Neural cell (in vitro differentiated cells): ENCODE results near the gene FBXL17. TPM values are rescaled to one million over a fixed set of nuclear protein-coding genes. Genes with fewer than 3 reads are reported as not detected.

ENCODE experiments used
- H2AFZ ChIP-seq: fragments of 200-600, 300-800 bp; sonication (generic), shearing (Covaris generic); 2 replicates; pipeline ENCODE4 v1.6.0; 2014; ENCODE audit warnings: low read depth, mild to moderate bottlenecking, antibody characterized with exemption, low read length, moderate library complexity
- H3F3A ChIP-seq: fragments of 200-600 bp; shearing (Covaris generic); 2 replicates; pipeline ENCODE4 v1.6.1; 2016; ENCODE audit warnings: mild to moderate bottlenecking, moderate library complexity, mixed read lengths, antibody characterized with exemption, low read length; ENCODE audit not compliant: insufficient read depth, poor library complexity, severe bottlenecking
- H3K27ac ChIP-seq: fragments of 200-600, 300-800 bp; sonication (generic), shearing (Covaris generic); 2 replicates; pipeline ENCODE4 v1.5.1; 2014; ENCODE audit warnings: mild to moderate bottlenecking, low read length, moderate library complexity
- H3K27me3 ChIP-seq: fragments of 300-800, 200-600 bp; sonication (generic), shearing (Covaris generic); 2 replicates; pipeline ENCODE4 v1.6.0; 2014; ENCODE audit warnings: mild to moderate bottlenecking, low read depth, low read length, moderate library complexity; ENCODE audit not compliant: insufficient read depth
- H3K36me3 ChIP-seq: fragments of 300-800, 200-600 bp; sonication (generic), shearing (Covaris generic); 2 replicates; pipeline ENCODE4 v1.5.1; 2014; ENCODE audit warnings: mild to moderate bottlenecking, antibody characterized with exemption, low read length, moderate library complexity; ENCODE audit not compliant: insufficient read depth
- H3K4me2 ChIP-seq: fragments of 300-800, 200-600 bp; sonication (generic), shearing (Covaris generic); 2 replicates; pipeline ENCODE4 v1.6.0; 2014; ENCODE audit warnings: mild to moderate bottlenecking, low read length
- H3K4me3 ChIP-seq: fragments of 300-800, 200-600 bp; sonication (generic), shearing (Covaris generic); 2 replicates; pipeline ENCODE4 v1.5.1; 2014; ENCODE audit warnings: mild to moderate bottlenecking, low read length, moderate library complexity
- H3K79me2 ChIP-seq: fragments of 200-600 bp; shearing (Covaris generic); replicated peaks from 2 replicates; pipeline ENCODE4 v1.6.0; 2014; ENCODE audit warnings: mild to moderate bottlenecking, low read length, moderate library complexity; ENCODE audit not compliant: insufficient read depth
- H3K9ac ChIP-seq: fragments of 300-800, 200-600 bp; sonication (generic), shearing (Covaris generic); 2 replicates; pipeline ENCODE4 v1.6.1; 2016; ENCODE audit warnings: mild to moderate bottlenecking, low read length, mixed read lengths
- H3K9me2 ChIP-seq: fragments of 200-600 bp; shearing (Covaris generic); 2 replicates; pipeline ENCODE4 v1.6.1; 2016; ENCODE audit warnings: mild to moderate bottlenecking, low read length, mixed read lengths; ENCODE audit not compliant: insufficient read depth
- H3K9me3 ChIP-seq: fragments of 200-600, 300-800 bp; sonication (generic), shearing (Covaris generic); 2 replicates; pipeline ENCODE4 v1.6.1; 2016; ENCODE audit warnings: mild to moderate bottlenecking, mixed run types, low read length, moderate library complexity, mixed read lengths
- H4K20me1 ChIP-seq: fragments of 200-600 bp; shearing (Covaris generic); 2 replicates; pipeline ENCODE4 v1.6.1; 2016; ENCODE audit warnings: mild to moderate bottlenecking, mixed run types; ENCODE audit not compliant: insufficient read depth
- EP300 ChIP-seq: fragments of 450-650 bp; conservative IDR thresholded peaks from 2 replicates; pipeline ENCODE4 v1.6.1; 2014; ENCODE audit warnings: antibody characterized with exemption, mild to moderate bottlenecking, moderate library complexity; ENCODE audit not compliant: poor library complexity, severe bottlenecking
- EZH2 ChIP-seq: fragments of 200-600, 300-800 bp; shearing (Covaris generic), sonication (generic); IDR thresholded peaks from 2 replicates; pipeline ENCODE4 v1.6.1; 2014; ENCODE audit warnings: antibody characterized with exemption, low read length, borderline replicate concordance, mild to moderate bottlenecking; ENCODE audit not compliant: insufficient read depth, poor library complexity, severe bottlenecking
- MXI1 ChIP-seq: fragments of 450-650 bp; conservative IDR thresholded peaks from 2 replicates; pipeline ENCODE4 v1.6.1; 2014; ENCODE audit warnings: antibody characterized with exemption, mild to moderate bottlenecking; ENCODE audit not compliant: poor library complexity, severe bottlenecking
- POLR2AphosphoS5 ChIP-seq: IDR thresholded peaks from 2 replicates; pipeline ENCODE4 v1.6.1; 2012
- RAD21 ChIP-seq: fragments of 450-650 bp; conservative IDR thresholded peaks from 2 replicates; pipeline ENCODE4 v1.6.1; 2014; ENCODE audit warnings: antibody characterized with exemption, mild to moderate bottlenecking, moderate library complexity
- REST ChIP-seq: IDR thresholded peaks from 2 replicates; pipeline ENCODE4 v1.6.1; 2012; ENCODE audit warnings: borderline replicate concordance
- SMC3 ChIP-seq: fragments of 450-650 bp; conservative IDR thresholded peaks from 2 replicates; pipeline ENCODE4 v1.6.1; 2014; ENCODE audit warnings: antibody characterized with exemption, mild to moderate bottlenecking, moderate library complexity; ENCODE audit not compliant: poor library complexity
- TAF1 ChIP-seq: IDR thresholded peaks from 2 replicates; pipeline ENCODE4 v1.6.1; 2012; ENCODE audit warnings: low read depth
- polyA plus RNA-seq: library from polyadenylated mRNA; depleted of rRNA; stranded (reverse); fragments of >200 nt; gene quantifications from 2 replicates; pipeline ENCODE4 v1.2.3, GENCODE V29; 2014
- TF ChIP-seq, protein P1 (sequence below): fragments of 450-650 bp; IDR thresholded peaks from 2 replicates; pipeline ENCODE4 v1.5.1; 2014; ENCODE audit warnings: antibody characterized with exemption, mild to moderate bottlenecking, moderate library complexity; ENCODE audit not compliant: poor library complexity, severe bottlenecking

The FBXL17 gene
- polyA plus RNA-seq, 1 donor from 2014 or later: 19.6 TPM

GRCh38 chr5:107977550-107978071 is 404.3 kb downstream of the FBXL17 start:
- Histone ChIP-seq H3K4me2 (no peak overlapping the region), H2AFZ (no peak overlapping the region), H3K9ac (no peak overlapping the region), H3K9me3 (no peaks in the 10 kb centered on the region), H3K79me2 (no peaks in the 10 kb centered on the region), H3K4me3 (no peak overlapping the region), H3K36me3 (no peaks in the 10 kb centered on the region), H3K27ac (no peak overlapping the region), H3K27me3 (no peaks in the 10 kb centered on the region), H3K9me2 (no peaks in the 10 kb centered on the region), H4K20me1 (no peaks in the 10 kb centered on the region), H3F3A (no peaks in the 10 kb centered on the region)
- no peak for TF ChIP-seq POLR2AphosphoS5
- no peak for TF ChIP-seq EZH2
- TF ChIP-seq RAD21: no peak
- TF ChIP-seq EP300: no peak
- TF ChIP-seq TAF1: no peak

DNA sequence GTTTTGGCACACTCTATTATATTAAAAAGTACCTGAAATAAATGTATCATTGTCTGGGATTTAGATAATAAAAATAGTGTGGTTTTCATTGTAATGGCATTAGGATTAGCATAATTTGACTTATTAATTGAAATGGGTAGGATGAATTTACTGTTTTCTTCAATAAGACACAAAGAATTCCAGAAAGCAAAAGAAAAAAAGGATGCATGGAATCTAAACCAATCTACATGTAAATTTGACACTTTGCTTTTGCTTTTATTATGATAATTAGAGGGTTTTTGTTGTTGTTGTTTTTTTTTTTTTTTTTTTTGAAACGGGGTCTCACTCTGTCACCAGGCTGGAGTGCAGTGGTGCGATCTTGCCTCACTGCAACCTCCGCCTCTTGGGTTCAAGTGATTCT is 406.3 kb downstream of the FBXL17 start:
- Histone ChIP-seq H3K27me3 (no peaks in the 10 kb centered on the region), H4K20me1 (no peaks in the 10 kb centered on the region), H3K27ac (no peak overlapping the region), H3K79me2 (no peaks in the 10 kb centered on the region), H3K9ac (no peak overlapping the region), H3K4me2 (no peak overlapping the region), H3F3A (no peaks in the 10 kb centered on the region), H3K36me3 (no peaks in the 10 kb centered on the region), H3K9me2 (no peaks in the 10 kb centered on the region), H3K9me3 (no peaks in the 10 kb centered on the region), H2AFZ (no peak overlapping the region), H3K4me3 (no peak overlapping the region)
- no peak for TF ChIP-seq EP300

- TF ChIP-seq MXI1 (no peak), SMC3 (no peak), POLR2AphosphoS5 (no peak), EZH2 (no peak)
- TF ChIP-seq, protein P1, sequence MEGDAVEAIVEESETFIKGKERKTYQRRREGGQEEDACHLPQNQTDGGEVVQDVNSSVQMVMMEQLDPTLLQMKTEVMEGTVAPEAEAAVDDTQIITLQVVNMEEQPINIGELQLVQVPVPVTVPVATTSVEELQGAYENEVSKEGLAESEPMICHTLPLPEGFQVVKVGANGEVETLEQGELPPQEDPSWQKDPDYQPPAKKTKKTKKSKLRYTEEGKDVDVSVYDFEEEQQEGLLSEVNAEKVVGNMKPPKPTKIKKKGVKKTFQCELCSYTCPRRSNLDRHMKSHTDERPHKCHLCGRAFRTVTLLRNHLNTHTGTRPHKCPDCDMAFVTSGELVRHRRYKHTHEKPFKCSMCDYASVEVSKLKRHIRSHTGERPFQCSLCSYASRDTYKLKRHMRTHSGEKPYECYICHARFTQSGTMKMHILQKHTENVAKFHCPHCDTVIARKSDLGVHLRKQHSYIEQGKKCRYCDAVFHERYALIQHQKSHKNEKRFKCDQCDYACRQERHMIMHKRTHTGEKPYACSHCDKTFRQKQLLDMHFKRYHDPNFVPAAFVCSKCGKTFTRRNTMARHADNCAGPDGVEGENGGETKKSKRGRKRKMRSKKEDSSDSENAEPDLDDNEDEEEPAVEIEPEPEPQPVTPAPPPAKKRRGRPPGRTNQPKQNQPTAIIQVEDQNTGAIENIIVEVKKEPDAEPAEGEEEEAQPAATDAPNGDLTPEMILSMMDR: no peak
- no peak overlapping the region for H3K9ac ChIP-seq
- H3K4me3 ChIP-seq: no peak overlapping the region
- no peaks in the 10 kb centered on the region for H4K20me1 ChIP-seq
- no peaks in the 10 kb centered on the region for H3K36me3 ChIP-seq
- H3K79me2 ChIP-seq: no peaks in the 10 kb centered on the region
- H3K9me3 ChIP-seq: no peaks in the 10 kb centered on the region
- no peak overlapping the region for H2AFZ ChIP-seq
- H3F3A ChIP-seq: no peaks in the 10 kb centered on the region
- H3K27ac ChIP-seq: no peak overlapping the region
- H3K27me3 ChIP-seq: no peaks in the 10 kb centered on the region
- no peaks in the 10 kb centered on the region for H3K9me2 ChIP-seq
- H3K4me2 ChIP-seq: no peak overlapping the region
Observed at GRCh38 chr5:107971846-107972245, 410.1 kb downstream of the FBXL17 start.

DNA sequence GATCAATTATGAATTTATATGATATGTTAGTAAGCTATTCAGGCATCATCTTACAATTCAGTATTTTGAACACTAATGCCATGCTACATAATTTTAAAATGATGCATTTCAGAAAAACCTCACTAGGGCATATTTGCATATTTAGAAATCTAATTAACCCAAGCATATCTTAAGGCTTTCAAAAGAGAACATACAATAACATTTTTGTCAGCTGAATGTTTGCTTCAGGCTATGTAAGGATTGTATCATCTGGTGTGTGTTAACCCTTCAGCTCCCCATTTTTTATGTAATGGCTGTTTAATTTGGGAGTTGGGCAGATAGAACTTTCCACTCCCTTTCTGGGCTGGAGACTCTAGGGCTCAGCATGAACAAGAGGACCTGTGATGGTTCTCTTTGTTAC is 412.1 kb downstream of the FBXL17 start:
- no peaks in the 10 kb centered on the region for H3K9me3 ChIP-seq
- H3K9ac ChIP-seq: no peak overlapping the region
- H4K20me1 ChIP-seq: no peaks in the 10 kb centered on the region
- no peaks in the 10 kb centered on the region for H3F3A ChIP-seq
- no peak overlapping the region for H3K4me3 ChIP-seq
- TF ChIP-seq, protein P1: no peak
- no peak for TF ChIP-seq EP300
- no peak for TF ChIP-seq POLR2AphosphoS5
- no peak for TF ChIP-seq SMC3
- no peak for TF ChIP-seq MXI1
- no peak for TF ChIP-seq REST
- TF ChIP-seq EZH2: no peak
- TF ChIP-seq RAD21: no peak
- TF ChIP-seq TAF1: no peak
- no peak overlapping the region for H3K27ac ChIP-seq
- no peaks in the 10 kb centered on the region for H3K36me3 ChIP-seq
- H3K79me2 ChIP-seq: no peaks in the 10 kb centered on the region
- H3K27me3 ChIP-seq: no peaks in the 10 kb centered on the region
- no peaks in the 10 kb centered on the region for H3K9me2 ChIP-seq
- H3K4me2 ChIP-seq: no peak overlapping the region
- H2AFZ ChIP-seq: no peak overlapping the region
